ENCODE data around the gene PARD3B.

GRCh38 chr2:205297846-205298245 is 752.6 kb downstream of the PARD3B start:
- TF ChIP-seq POLR2AphosphoS5 (IDR thresholded peaks at IDR 0.05) (no peak), POLR2A (IDR thresholded peaks at IDR 0.05) (no peak), CTCF (IDR thresholded peaks at IDR 0.05) (no peak), EP300 (IDR thresholded peaks at IDR 0.05; ENCODE audit: low read depth) (no peak)

All from transverse colon (tissue), 4 donors.